HG03457 (cell line): Measurements from ENCODE around the gene ZMIZ1.

ENCODE experiments used
- ATAC-seq: cut with Tn5 transposase; IDR thresholded peaks from one replicate; pipeline ENCODE4 v1.9.1; 2021; ENCODE audit warnings: moderate number of reproducible peaks; ENCODE audit not compliant: unreplicated experiment

ZMIZ1 gene

DNA sequence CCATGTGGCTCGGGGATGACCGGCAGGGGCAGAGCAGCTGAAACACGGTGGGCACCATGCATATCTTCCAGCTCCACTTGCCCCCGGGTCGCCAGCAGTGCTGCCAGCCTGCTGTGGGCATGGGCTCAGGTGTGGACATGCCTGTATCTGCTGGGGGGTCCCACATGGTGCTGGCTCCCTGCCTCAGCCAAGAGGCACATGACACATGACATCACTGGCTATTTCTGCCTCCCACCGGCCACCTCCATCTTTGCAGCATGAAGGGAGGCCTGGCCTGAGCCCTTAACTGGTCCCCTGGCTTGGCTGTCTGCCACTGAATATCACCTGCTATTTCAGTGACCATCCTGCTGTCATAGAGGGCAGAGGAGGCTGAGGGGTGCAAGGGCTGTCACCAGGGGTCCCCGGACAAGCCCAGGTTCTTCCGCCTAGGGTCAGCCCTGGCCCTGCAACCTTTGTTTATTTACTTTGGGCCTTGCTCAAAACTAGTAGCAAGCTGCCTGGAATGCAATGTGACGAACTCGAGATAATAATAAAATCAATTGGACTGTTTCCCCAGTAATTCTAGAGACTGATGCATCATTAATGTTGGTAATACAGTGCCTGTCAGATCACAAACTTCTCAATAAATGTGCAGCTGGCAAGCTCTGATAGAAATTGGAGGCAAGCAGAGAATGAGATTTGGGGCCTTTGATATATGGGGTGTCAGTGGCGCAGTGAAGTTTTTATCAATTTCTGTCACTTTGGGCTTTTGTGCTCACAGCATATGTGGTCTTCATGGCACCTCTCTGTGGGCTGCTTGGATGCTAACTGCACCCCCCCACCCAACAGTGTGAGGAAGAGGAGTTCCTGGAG lies 28.5 kb downstream of the ZMIZ1 start:
- no peak for ATAC-seq

- ATAC-seq: no peak
These were observed 29.3 kb downstream of the ZMIZ1 start for GRCh38 chr10:79098061-79098460.

DNA sequence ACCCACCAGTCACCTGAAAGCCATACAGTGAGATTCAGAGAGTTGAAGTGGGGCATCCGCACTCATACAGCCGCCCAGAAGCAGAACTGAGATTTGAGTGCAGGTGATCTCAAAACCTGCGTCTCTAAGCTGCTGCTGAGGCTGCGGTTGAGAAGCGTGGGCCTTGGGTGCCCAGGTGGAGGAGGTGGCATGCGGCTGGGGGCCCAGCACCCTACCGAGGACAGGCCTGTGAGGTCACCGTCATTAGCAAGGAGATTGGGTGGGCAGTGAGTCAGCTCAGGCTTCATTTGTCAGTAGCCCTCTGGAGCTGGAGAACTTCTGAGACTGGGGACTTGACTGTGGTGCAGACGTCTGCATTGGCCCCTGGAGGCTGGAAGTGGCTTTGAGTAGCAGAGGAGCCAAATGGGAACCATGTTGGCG lies 29.8 kb downstream of the ZMIZ1 start:
- peak; percentile 66 for ATAC-seq

GRCh38 chr10:79099898-79100448 lies 31.2 kb downstream of the ZMIZ1 start:
- no peak for ATAC-seq

DNA sequence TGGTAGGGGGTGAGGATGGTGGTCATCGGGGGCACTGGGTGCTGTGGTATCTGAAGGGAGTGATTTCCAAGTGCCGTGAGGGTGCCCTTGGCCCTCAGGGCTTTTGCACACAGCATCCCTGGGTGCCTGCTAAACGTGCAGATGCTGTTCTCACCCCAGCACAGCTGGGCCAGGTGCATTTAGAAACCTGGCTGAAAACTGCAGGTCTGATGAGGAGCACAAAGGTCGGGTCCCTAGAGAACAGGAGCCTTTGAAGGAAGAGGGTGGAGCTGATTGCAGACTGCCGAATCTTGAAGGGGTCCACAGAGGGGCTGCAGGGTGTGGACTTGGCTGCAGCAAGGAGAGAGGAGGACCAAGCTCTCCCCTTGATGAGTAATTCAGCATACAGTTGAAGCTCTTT lies 32.0 kb downstream of the ZMIZ1 start:
- ATAC-seq: no peak

GRCh38 chr10:79101560-79102497 lies 33.1 kb downstream of the ZMIZ1 start:
- no peak for ATAC-seq

- ATAC-seq: no peak
These were observed 33.7 kb downstream of the ZMIZ1 start for GRCh38 chr10:79102498-79102874.

DNA sequence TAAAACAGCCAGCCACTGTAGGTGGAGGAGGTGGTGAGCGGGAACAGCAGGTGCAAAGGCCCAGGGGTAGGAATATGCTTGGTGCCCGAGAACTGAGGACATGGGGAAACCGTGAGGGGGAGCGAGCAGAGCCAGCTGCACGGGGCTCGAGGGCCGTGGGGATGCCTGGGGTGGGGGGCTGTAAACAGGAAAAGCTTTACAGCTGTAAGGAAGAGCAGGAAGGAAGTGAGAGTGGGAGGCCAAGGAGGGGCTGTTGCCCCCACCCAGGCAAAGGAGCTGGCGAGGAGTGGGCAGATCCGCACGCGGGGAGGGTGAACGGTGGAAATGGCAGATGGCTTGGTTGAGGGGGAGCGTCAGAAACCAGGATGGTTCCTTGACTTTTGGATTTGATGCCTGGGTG lies 34.4 kb downstream of the ZMIZ1 start:
- no peak for ATAC-seq

- ATAC-seq: no peak
These were observed 34.8 kb downstream of the ZMIZ1 start for GRCh38 chr10:79103585-79103984.

DNA sequence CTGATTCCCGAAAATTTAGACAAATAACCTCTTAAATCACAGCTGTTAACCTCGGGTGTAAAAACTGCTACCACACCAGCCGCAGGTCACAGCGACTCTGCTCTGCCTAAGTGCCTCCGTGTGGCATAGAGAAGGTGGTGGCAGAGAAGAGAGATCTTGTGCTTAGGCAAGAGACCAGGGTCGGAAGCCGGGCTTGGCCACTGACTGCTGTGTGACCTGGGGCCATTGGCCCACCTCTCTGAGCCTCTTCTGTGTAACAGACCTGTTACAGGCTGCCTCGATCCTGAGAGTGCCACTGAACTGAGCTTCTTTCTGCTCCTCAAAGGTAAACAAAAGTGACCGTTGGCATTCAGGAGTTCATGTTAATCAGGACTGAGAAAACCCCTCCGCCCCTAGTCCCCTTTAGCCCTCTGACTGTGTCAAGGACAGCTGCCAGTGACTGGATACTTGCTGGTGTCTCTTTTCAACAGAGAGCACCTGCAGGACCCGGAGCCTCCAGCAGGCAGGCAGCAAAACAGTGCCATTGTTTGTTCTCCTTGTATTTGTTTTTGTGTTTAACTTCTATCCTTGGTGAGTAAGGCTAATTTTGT lies 36.5 kb downstream of the ZMIZ1 start:
- ATAC-seq: no peak

- ATAC-seq: no peak
These were observed 37.1 kb downstream of the ZMIZ1 start for GRCh38 chr10:79105818-79106217.

DNA sequence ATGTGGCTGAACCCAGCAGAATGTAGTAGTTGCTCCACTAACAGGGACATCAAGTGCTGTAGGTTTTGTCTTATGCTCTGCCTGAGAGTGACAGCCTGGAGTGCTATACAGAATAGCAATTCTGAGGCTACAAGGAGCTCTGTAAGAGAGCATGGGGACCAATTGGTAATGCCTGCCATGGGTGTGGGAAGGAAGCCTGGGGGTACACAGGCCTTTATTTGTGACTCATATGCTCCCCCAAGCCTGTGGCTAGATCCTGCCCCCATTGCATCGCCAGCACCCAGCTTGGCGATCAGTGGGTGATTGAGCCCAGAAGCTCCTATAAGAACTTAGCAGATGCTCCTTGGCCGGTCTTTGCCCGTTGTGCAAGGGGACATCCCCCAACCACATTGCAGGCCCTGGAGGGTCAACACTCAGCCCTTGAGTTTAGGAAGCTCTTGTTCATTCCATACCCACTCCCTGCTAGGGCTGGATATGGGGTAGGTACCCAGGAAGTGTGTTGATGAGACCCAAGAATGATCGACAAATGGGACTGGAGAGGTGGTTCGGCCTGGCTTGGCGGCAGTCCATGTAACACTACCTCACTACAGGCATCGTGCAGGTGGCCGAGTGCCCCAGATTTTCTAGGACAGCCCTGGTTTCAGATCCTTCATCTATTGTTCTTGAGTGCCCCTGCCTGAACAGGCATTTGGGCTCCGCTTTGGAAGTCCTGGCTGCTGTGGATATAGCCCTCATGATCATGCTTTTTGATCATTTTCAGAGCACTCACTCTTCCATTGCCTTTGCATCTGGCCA lies 37.7 kb downstream of the ZMIZ1 start:
- no peak for ATAC-seq

GRCh38 chr10:79107736-79108264 lies 39.0 kb downstream of the ZMIZ1 start:
- no peak for ATAC-seq

- ATAC-seq: no peak
These were observed 40.0 kb downstream of the ZMIZ1 start for GRCh38 chr10:79108728-79109127.

DNA sequence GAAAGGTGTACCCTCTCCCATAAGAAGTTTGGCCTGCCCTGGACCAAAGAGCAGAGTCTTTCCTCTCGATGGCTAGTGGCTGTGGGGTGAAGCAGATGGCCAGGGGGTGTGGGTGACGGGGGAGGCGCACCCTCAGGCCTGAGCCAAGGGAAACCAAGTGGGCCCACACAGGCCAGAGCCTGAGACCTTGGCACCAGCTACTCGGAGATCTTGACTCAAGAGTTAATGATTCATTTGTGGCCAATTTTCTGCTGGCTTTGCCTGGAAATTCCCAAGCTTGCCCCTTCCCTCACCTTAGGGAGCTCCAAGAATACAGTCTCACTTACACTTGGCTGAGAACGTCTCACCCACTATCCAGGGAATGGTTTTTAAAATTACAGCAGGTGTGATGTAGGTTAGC lies 42.7 kb downstream of the ZMIZ1 start:
- ATAC-seq: no peak

DNA sequence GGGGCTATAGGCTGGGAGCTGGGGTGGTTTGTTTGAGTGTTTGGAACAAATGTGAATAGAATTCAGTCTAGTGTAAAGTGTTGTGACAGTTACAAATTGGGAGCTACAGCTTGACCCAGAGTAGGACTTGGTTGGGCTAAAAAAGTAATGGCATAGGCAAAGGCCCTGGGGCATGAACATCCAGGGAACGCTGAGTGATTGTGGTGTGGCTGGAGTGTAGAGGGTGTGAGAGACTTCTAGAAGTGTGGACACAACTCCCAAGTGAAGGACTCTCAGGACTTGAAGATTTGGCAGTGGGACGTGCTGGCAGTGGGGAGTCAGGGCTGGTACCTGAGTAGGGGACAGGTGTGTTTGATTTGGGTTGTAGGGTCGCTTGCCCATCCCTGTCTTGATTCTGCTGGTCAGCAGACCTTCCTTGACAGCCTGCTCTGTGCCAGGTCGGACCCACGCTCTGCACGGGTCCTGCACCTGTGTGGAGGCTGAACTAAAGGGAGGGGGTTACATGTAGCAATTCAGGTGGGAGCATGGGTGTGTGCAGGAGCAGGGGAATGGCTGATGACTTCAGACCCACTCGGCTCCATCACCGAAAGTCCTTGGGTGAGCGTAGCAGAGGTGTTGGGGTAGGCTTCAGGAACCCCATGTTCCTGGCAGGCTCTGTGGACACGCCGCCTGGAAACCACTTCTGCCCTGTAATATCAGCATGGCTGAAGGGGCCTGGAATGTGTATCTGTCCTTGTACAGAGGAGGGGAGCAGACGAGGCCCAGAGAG lies 43.3 kb downstream of the ZMIZ1 start:
- ATAC-seq: no peak

DNA sequence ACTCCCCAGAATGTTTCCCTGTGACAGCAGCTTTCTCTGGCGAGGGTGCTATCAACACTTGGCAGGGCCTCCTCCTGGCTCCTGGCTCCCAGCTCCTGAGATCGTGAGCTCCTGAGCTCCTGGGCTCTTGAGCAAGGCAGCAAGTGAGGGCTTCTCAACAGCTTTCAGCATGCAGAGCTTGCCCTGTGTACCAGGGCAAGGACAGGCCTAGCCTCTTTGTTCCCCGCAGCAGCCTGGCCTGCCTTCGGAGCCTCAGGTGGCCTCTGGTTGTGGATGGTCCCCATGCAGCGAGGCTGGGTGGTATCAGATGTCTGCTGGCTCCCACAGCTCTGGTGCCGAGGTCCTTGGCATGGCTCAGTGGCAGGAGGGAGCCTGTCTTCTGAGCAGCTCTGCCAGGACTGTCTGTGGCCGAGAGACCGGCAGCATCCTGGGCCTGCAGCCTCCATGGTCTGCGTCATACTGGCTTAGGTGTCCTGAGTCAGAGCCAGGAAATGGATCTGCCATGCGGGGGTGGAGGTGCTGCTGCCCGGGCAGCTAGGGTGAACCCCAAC lies 44.2 kb downstream of the ZMIZ1 start:
- ATAC-seq: no peak

GRCh38 chr10:79113827-79114226 lies 45.1 kb downstream of the ZMIZ1 start:
- no peak for ATAC-seq

DNA sequence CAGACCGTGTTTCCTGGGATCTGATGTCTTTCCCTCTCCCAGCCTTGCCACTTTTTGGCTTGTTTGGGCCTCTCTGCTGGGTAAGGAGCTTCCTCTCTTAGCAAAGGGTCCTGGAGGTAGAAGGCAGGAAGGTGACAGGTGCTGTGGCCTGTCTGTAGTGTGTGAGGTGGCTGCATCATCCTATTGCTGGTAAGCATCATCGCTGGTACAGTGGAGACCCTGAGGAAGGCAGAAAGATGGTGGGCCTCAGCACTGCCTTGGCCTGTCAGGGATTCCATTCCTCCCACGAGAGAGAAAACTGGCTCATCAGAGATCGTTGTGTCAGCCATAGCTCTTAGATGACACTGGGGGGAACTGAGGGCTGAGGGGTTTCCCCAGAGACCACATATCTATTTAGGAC lies 46.5 kb downstream of the ZMIZ1 start:
- ATAC-seq: no peak
